NCI-H748 (cell line): Measurements from ENCODE around the gene KDM6A.
"Not testable (repeated sequence)": the region's sequence is repeated elsewhere in the genome, so short reads cannot be mapped to it uniquely, and the experiment has no call there.

Source experiments
- DNase-seq: peaks from one replicate; lab custom pipeline; 2025; ENCODE audit not compliant: unreplicated experiment; lab: John Stamatoyannopoulos, UW

The KDM6A gene

DNA sequence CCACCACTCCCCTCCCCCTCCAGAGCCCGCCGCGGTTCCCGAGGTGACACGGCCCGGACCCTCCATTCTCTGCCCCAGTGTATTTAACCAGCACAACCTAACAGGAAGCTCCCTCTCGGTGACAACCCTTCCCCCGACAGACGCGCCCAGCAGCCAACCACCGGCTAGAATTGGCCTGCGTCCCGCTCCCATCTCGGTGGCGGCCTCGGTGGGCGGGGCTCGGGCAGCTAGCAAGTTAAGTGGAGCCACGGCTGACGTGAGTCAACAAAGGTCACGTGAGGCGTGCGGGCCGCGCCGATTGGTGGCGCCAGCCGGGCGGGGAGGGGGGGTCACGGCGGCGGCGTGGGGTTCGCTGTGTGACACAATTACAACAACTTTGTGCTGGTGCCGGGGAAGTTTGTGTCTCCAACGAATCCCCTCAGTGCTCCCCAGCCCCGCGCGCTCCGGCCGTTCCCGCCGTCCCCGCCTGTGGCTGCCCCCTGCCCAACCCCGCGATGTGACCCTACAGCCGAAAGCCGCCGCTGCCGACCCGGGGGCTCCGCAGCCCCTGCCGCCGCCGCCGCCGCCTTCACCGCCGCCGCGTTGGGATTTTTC, at the start of gene KDM6A:
Gene KDM6A, plus strand, starts transcription at position 368 of the 594 bp plus-strand sequence. CDS start 364 bp downstream, outside the sequence.
- DNase-seq = peak; percentile 97

DNA sequence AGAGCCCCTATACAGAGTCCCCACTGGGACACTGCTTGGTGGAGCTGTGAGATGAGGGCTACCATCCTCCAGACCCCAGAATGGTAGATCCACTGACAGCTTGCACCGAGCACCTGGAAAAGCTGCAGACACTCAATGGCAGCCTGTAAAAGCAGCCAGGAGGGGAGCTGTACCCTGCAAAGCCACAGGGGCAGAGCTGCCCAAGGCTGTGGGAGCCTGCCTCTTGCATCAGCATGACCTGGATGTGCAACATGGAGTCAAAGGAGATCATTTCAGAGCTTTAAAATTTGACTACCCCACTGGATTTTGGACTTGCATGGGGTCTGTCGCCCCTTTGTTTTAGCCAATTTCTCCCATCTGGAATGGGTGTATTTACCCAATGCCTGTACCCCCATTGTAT, 49.8 kb upstream of the KDM6A start:
- DNase-seq = not testable (repeated sequence)

DNA sequence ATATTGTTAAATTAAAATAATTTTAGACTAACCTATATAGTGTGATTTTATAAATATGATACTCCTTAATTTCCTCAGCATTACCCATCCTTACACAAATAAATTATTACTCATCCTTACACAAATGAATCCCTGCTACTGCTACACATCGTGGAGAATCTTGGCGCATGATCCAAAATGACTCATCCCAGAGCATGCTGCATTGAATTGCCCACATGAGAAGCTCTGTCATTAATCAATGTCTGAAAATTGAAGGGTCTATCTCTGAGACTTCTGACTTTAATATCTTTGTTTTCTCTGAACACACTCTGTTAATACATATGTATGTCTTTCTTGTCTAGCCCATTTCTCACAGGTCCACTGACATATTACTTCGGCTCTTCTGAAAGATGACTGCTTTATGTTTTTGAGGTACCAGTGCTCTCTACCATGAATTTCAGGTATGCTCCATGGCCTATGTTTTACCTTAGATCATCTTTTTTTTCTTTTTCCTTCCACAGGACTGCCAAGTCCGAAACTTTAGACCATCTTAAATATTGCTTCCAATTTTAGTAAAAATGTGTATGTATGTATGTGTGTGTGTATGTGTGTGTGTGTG, 44.9 kb upstream of the KDM6A start:
- no peak for DNase-seq

DNA sequence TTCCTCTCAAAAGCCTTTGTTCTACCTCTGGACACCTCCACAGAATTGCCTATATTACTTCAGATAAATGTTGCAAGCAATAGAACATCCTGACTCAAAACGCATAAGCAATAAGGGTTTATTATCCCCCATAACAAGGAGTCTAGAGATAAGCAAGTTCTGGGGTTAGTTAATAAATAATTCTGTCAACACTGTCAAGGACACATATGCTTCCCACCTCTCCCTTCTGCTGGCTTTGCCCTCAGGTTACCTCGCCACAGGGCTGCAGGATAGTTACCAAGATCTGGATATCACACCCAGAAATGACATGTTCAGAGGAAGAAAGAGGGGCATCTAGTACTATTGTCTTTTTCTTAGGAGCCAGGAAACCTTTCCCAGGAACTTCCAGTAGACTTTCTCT, 43.2 kb upstream of the KDM6A start:
- DNase-seq = no peak

DNA sequence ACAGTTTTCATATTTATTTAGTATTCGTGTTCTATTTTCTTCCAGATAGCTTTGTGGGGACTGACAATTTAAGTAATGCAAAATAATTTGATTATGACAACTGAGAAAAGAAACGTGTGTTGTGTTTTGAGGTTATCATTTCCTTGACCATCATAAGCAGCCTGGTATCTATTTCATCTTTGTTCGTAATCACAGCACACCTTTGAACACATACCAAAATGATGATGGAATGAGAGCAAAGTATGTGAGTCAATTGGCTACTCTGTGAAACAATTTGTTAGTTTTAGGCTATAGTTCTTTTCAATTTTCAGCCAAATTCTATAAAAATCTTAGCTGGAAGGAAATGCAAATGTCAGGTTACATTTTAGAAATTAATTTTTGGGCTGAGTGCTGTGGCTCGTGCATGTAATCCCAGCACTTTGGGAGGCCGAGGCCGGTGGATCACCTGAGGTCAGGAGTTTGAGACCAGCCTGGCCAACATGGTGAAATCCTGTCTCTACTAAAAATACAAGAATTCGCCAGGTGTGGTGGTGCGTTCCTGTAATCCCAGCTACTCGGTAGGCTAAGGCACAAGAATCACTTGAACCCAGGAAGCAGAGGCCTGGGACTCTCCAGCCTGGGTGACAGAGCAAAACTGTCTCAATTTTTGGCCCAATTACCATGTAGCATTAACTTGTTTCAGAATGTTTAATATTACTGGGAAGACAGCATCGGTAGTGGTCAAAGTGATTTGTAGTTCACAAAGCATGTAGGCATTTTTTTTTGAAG, 30.3 kb upstream of the KDM6A start:
- no peak for DNase-seq

DNA sequence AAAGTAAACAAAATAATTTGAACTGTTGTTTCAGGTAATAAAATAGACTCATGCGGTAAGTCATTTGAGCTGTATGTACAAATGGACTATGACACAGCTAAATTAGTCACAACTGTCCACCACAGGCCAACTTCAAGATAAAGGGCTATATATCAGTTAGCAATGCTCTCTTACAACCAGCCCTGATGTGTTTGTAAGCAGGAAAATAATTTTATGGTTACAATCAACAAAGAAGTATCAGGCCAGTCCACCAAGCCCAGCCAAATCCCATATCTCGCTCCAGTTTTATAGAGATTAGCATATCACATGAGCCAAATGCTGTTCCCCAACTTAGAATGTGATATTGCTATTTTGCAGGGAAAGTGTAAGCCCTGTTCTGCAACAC, 29.7 kb upstream of the KDM6A start:
- no peak for DNase-seq

DNA sequence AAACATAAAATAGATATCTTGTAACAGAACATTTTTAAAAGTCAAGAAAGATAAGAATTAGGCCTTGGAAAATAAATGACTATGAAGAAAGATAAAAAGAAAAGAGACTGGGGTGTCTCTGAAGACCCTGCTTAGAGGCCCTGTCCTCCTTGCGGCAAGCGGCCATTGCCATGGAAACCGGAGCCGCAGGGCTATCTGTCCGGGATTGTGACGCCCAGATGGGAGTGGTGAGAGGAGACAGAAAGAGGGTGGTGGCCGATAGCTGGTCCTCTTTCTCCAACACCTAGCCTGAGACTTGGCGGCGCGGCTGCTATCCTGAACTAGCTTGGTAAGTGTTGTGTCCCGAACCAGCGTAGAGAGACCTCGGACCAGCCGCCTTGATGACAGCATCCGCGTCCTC, 29.2 kb upstream of the KDM6A start, which contains the start of gene DUSP21:
Gene DUSP21, plus strand, starts transcription at position 269 of the 400 bp plus-strand sequence. Its CDS starts 112 bp downstream, at position 381.
- DNase-seq = no peak

DNA sequence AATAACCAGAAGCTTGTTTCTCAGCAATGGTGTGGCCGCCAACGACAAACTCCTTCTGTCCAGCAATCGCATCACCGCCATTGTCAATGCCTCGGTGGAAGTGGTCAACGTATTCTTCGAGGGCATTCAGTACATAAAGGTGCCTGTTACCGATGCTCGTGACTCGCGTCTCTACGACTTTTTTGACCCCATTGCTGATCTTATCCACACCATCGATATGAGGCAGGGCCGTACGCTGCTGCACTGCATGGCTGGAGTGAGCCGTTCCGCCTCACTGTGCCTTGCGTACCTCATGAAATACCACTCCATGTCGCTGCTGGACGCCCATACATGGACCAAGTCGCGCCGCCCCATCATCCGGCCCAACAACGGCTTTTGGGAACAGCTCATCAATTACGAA, 28.8 kb upstream of the KDM6A start:
- no peak for DNase-seq

DNA sequence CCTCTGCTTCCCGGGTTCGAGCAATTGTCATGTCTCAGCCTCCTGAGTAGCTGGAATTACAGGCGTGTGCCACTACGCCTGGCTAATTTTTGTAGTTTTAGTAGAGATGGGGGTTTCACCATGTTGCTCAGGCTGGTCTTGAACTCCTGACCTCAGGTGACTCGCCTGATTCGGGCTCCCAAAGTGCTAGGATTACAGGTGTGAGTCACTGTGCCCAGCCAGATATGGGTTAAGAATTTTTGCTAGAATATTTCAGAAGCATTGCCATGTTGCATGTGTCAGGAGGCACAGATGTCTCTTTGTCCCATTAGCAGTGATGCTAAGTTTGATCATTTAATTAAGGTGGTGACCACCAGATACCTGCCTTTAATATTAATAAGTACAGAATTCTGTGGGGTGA, 22.1 kb upstream of the KDM6A start:
- not testable (repeated sequence) for DNase-seq

DNA sequence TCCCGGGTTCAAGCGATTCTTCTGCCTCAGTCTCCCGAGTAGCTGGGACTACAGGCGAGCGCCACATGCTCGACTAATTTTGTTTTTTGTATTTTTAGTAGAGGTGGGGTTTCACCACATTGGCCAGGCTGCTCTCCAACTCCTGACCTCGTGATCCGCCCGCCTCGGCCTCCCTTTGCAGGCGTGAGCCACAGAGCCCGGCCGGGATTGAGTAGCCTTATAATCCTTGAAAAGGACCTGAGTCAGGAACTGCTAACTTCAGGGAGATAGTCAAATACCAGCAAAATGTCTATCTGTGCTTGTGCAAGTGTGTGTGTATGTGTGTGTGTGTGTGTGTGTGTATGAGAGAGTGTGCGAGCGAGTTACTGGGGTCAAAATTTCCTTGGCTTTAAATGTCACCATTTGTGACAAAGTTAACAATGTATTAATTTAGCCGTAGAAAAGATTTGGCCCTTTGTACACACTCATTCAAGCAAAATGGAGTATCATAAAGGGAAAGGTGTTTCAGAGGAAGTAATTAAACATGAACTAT, 1.8 kb upstream of the KDM6A start:
- peak; percentile 13 for DNase-seq

DNA sequence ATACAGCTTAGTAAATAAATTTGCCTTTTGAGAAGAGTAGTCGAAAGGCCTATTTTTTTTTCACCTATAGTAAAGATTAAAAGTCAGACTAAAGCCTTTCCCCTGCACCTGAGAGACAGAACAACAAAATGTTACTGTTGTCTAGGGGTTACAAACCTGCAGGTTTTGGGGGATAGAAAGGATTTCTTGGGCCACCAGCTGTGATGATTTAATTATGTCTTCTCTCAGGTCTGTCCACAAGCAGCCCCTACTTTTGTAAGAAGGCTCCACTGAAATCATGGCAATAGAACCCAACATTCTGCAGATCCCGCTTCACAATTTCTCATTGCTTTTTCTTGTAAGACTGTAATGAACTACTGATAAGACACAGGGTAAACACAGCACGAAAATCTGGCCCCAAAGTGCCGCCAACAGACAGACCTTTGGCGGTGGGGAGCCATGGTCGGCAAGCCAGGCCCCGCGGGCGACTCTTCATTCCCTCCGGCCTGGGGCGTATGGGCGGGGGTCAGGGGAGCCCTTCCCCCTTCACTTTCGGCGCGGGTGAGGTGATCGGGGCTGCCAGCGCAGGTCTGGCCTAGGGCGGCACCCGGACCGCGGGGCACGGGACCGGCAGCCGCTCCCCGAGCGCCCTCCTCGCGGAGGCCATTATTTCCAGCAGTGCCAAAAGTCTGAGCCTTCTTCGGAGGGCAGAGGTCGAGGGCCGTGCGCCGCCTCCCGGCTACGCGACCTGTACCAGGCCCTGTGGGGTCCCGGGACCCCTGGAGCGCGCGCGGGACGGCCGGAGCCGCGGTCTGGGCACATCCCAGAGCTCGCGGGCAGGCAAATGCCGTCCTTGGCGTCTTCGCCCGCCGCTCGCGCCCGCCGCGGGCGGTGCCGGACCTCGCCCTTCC, 812 bp upstream of the KDM6A start:
- DNase-seq = peak; percentile 71

DNA sequence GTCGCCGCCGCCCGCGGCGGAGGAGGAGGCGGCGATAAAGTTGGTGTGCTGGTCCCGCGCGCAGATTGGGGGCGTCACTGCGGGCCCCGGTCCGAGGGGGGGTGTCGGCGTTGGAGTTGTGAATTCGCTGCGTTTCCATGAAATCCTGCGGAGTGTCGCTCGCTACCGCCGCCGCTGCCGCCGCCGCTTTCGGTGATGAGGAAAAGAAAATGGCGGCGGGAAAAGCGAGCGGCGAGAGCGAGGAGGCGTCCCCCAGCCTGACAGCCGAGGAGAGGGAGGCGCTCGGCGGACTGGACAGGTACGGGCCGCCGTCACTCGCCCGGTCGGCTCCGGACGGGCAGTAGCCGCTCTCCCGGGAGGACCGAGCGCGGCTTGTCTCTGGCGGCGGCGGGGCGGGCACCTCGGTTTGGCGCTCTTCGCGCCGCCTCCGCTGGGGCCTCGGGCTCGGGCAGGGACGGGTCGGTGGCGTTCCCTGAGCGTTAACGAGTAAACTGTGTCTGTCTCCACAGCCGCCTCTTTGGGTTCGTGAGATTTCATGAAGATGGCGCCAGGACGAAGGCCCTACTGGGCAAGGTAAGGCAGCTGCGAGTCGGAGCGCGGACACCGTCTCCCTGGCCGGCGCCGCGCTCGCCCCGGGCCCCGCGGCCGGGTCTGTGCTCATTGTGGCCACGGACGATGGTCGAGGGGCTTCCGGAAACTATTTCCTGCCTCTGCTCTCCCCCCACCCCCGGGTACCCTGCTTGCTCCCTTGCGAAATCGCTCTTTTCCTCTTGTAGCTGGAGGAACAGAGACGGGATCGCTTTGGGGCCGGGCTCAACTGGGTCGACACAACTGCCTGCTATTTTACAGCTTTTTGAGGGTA, 658 bp downstream of the KDM6A start:
- DNase-seq = peak; percentile 54

DNA sequence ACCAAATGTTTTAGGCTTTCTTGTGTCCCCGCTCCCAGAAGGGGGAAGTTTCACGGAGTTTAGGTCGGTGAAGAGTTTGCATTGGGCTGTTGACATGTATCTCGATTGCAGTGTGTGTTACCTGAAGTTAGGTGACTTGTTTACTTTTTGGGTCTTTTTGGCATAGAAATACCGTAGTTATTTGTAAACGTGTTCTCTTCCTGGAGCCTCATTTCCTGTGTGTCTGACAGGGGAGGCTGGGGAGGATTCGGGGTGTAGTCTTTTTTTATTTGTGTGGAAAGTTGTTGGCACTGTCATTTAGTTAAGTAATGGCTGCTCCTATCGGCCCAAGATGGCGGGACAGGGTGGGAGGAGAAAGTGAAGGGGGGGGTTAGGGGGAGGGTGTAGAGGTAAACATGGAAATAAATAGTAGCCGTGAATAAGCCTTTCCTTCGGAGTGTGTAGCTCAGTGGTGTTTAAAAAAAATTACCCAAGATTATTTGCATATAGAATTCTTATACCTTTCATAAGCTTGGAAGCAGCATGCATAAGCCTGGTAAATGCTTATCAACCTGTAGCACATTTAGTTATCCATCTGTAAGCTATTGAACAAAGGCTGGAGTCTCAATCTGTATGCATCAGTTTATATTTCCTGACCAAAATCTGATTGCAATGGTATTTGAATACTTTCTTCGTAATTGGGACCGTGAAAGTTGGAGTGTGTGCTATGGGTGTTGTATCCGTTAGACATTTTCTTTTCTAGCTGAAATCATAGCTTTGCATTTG, 1.6 kb downstream of the KDM6A start:
- DNase-seq = peak; percentile 34

DNA sequence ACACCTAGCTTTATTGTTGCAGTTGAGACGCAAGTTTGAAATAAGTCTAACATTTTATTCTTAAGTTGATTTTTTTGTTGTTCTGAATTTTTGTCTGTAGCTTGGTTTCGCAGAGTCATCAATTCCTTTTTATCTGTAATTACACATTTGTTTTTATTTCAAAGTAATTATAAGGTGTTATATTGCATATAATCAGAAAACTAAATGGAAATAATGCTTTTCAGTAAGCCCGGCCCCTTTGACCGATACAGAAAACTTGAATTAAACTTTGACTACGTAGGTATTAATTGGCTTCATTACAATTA, 2.1 kb downstream of the KDM6A start:
- DNase-seq = no peak

DNA sequence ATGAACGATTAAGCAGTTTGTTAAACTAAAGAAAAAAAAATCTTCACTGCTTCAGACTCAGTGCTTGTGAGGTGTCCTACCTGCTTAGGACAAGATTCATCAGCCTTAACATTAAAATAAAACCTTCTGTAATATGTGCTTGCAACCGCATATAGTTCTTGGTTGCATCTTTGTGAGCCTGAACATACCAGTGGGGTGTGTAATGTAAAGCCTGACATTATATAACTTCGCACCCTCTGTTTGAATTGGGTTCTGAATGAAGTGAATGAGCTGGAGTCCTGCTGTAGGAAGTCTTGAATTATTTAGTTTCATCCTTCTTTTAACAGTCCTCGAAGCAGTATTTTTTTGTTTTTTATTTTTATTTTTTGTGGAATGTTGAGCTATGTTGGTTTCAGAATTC, 3.1 kb downstream of the KDM6A start:
- no peak for DNase-seq

DNA sequence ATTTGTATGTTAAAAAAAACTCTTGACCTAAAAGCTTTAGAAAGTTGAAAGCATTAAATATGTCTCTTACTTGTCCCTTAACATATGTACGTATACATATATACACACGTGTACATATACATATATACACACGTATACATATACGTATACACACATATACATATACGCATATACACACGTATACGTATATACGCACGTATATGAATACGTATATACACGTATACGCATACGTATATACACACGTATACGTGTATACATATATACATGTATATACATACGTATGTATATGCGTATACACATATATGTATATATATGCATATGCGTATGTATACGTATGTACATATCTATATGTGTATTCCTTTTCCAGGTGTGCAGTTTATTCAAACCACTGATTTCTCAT, 3.8 kb downstream of the KDM6A start:
- DNase-seq = no peak

DNA sequence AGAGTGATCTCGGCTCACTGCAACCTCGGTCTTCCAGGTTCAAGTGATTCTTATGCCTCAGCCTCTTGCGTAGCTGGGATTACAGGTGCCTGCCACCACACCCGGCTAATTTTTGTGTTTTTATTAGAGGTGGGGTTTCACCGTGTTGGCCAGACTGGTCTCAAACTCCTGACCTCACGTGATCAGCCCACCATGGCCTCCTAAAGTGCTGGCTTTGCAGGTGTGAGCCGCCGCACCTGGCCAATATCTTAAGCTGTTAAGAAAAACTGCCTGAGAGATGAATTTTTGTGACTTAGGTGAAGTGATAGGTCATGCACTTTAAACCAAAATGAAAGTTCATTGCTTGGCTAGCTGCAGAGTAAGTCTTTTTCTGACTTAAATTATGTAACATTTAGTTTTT, 5.8 kb downstream of the KDM6A start:
- no peak for DNase-seq

DNA sequence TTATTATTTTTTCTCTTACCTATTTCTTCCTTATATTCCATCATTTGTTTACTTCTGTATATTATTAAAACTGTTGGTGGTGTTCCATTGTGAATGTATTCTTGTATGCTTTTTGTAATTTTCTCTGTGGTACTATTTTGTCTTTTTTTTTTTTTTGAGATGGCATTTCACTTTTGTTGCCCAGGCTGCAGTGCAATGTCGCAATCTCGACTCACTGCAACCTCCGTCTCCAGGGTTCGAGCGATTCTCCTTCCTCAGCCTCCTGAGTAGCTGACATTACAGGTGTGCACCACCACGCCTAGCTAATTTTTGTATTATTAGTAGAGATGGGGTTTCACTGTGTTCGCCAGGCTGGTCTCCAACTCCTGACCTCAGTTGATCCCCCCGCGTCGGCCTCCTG, 8.6 kb downstream of the KDM6A start:
- no peak for DNase-seq

DNA sequence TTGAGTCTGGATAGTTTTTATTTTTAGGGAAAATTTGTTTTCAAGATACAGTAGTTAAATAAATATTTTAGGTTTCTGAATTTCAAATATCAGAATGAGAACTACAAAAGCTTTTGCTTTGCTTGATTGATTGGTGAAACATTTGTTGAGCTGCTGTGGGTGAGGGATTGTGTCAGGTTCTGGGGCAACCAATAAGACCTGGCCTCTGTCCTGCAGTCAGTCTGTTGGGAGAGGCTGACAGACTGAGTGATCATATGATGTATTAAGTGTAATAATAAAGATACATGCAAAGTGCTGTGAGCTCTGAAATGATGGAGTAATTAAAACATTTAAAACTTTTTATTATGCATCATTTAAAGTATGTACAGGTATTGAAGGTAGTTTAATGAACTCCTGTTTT, 9.6 kb downstream of the KDM6A start:
- DNase-seq = no peak

DNA sequence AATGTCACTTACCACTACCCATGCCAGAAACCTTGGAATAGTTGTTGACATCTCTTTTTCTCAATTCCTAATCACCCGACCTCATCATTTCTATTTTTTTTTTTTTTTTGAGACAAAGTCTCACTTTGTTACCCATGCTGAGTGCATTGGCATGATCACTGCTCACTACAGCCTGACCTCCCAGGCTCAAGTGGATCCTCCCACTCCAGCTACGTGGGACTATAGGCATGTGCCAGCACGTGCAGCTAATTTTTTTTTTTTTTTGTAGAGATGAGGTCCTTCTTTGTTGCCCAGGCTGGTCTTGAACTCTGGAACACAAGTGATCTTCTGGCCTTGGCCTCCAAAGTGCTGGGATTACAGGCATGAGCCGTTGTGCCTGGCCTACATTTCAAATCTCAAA, 12.0 kb downstream of the KDM6A start:
- DNase-seq = no peak
